ENCODE data around the gene PHF2.
A peak's percentile ranks its signal among the peaks of the same experiment; 100 is the strongest.

PHF2 gene

GRCh38 chr9:93599571-93600403, 23.4 kb downstream of the PHF2 start:
- no peak for TF ChIP-seq CTCF (conservative IDR thresholded peaks at IDR 0.05; ENCODE audit: low read depth)
- ChIA-PET CTCF (interaction anchor here (0.6 to 0.7 kb wide), 2 partner anchors 187 to 1029 kb away, joined by 4 to 5 read pairs; no protein-coding TSS in a partner anchor), POLR2A (ENCODE audit: low non-redundant PET) (no interaction called here)
- H3K27ac ChIP-seq, result peak overlapping the region; percentile 66
- DNase-seq (ENCODE audit: low spot score), result no peak

DNA sequence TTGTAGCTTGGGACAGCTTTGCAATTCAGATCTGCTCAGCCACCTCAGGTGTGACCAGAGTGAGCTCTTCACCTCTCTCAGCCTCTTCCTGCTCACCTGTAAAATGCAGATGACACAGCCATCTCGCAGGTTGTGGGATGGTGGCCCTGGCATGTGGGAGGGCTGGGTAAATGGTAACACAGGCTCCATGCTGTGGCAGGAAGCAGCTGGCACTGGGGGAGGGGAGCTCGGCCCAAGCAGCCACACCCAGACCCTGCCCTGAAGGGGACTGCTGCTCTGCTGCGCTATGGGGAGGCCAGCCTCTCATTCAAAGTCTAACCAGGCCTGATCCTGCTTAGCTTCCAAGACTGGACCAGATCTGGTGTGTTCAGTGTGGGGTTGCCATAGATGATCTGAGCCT, 24.1 kb downstream of the PHF2 start:
- POLR2A ChIA-PET (ENCODE audit: low non-redundant PET), result no interaction called here
- TF ChIP-seq CTCF (conservative IDR thresholded peaks at IDR 0.05; ENCODE audit: low read depth), result no peak
- CTCF ChIA-PET, result interaction anchor here (0.7 kb wide), 1 partner anchor 1029 kb away, joined by 4 read pairs; no protein-coding TSS in a partner anchor

DNA sequence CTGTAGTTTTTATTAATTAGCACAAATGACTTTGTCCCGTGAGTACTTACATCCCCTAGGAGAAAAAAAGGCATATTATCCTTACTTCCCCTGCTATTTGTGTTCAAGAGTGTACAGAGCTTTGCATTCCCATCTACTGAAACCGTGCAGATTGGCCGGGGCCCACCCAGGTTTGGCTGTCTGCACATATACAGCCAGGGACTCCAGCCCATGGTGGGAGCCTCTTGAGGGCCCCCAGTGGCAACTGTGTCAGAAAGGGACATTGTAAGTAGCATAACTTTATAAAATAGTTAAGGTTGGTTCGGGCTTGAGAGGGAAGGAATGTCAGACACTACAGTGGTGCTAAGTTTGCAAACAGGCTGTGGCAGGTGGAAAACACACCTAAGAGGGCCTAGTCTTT, 24.7 kb downstream of the PHF2 start:
- ChIA-PET POLR2A (ENCODE audit: low non-redundant PET) (no interaction called here), CTCF (no interaction called here)
- DNase-seq (ENCODE audit: low spot score), result no peak
- no peak for TF ChIP-seq CTCF (conservative IDR thresholded peaks at IDR 0.05; ENCODE audit: low read depth)
- no peak overlapping the region for H3K27ac ChIP-seq

More for the DNA sequence above, 24.1 kb downstream of the PHF2 start:
- no peak for DNase-seq (ENCODE audit: low spot score)
- peak overlapping the region; percentile 66; the same call in 1 of the 2 replicates for H3K27ac ChIP-seq

GRCh38 chr9:93601666-93602065, 25.3 kb downstream of the PHF2 start:
- TF ChIP-seq CTCF (conservative IDR thresholded peaks at IDR 0.05; ENCODE audit: low read depth), result no peak
- no peak for DNase-seq (ENCODE audit: low spot score)
- POLR2A ChIA-PET (ENCODE audit: low non-redundant PET), result no interaction called here
- CTCF ChIA-PET, result no interaction called here
- no peak overlapping the region for H3K27ac ChIP-seq

DNA sequence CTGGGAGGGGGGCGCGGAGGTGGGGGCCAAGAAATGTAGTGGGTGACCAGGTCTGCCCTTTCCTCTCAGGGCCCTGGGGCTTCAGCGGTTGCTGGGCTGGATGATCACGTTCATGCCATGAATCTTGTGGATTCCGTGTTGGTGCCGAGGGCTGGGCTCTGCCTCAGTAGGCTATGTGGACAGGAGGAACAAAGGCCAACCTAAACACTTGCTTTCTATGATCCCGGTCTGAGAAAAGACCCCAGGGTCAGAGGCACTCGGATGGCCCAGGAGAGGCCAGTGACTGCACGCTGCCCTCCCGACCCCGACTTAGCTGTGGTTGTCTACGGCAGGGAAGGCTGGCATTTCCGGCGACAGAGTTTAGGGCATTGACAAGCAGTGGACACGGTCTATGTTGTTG, 26.6 kb downstream of the PHF2 start:
- TF ChIP-seq CTCF (conservative IDR thresholded peaks at IDR 0.05; ENCODE audit: low read depth), result no peak
- H3K27ac ChIP-seq, result no peak overlapping the region
- CTCF ChIA-PET, result no interaction called here
- no peak for DNase-seq (ENCODE audit: low spot score)
- POLR2A ChIA-PET (ENCODE audit: low non-redundant PET), result no interaction called here

DNA sequence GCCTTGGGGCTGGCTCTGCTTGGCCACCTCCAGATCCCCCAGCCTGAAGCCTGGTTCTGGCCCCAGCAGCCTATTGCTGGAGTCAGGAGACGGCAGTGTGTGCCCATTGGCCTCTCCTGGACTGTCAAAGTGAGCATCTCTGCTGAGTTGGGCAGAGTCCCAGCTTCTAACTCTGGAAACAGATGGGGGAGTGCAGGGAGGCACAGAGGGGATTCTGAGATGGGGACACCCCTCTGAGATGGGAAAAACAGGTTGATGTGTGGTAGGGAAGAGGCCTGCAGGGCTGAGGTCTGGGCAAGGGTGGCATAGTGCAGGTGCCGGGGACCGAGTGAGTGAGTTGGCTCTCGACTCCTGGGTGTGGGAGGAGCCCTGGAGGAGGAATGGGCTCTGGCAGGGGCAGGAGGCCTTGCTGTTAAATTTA, 27.5 kb downstream of the PHF2 start:
- no peak overlapping the region for H3K27ac ChIP-seq
- DNase-seq (ENCODE audit: low spot score), result no peak
- ChIA-PET CTCF (no interaction called here), POLR2A (ENCODE audit: low non-redundant PET) (no interaction called here)
- no peak for TF ChIP-seq CTCF (conservative IDR thresholded peaks at IDR 0.05; ENCODE audit: low read depth)

Measured in RWPE1 (cell line).